ENCODE data around the gene CAPZA1.

CAPZA1 gene

GRCh38 chr1:112678605-112679004 lies 59.0 kb downstream of the CAPZA1 start:
- no peak for DNase-seq

GRCh38 chr1:112685913-112686312 lies 66.3 kb downstream of the CAPZA1 start:
- no peak for DNase-seq

- DNase-seq: no peak
Observed at GRCh38 chr1:112686417-112686816, 66.8 kb downstream of the CAPZA1 start.

GRCh38 chr1:112686835-112687234 lies 67.2 kb downstream of the CAPZA1 start:
- no peak for DNase-seq

- DNase-seq: no peak
Observed at GRCh38 chr1:112687361-112687760, 67.7 kb downstream of the CAPZA1 start.

- DNase-seq: no peak
Observed at GRCh38 chr1:112687785-112688496, 68.3 kb downstream of the CAPZA1 start.

- DNase-seq: peak; percentile 75
Observed at GRCh38 chr1:112688781-112689193, 69.2 kb downstream of the CAPZA1 start.

- DNase-seq: no peak
Observed at GRCh38 chr1:112689196-112689841, 69.7 kb downstream of the CAPZA1 start.

- no peak for DNase-seq
Observed at GRCh38 chr1:112689842-112690237, 70.2 kb downstream of the CAPZA1 start.

- DNase-seq: no peak
Observed at GRCh38 chr1:112692681-112693080, 73.0 kb downstream of the CAPZA1 start.

GRCh38 chr1:112693821-112694220 lies 74.2 kb downstream of the CAPZA1 start:
- DNase-seq: peak; percentile 13

- peak; percentile 17 for DNase-seq
Observed at GRCh38 chr1:112694363-112694929, 74.8 kb downstream of the CAPZA1 start.

GRCh38 chr1:112695276-112695675 lies 75.6 kb downstream of the CAPZA1 start:
- peak; percentile 15 for DNase-seq

GRCh38 chr1:112696578-112697314 lies 77.1 kb downstream of the CAPZA1 start:
- no peak for DNase-seq

GRCh38 chr1:112697781-112698201 lies 78.2 kb downstream of the CAPZA1 start:
- DNase-seq: no peak

GRCh38 chr1:112698366-112699310 lies 79.0 kb downstream of the CAPZA1 start:
- DNase-seq: no peak

GRCh38 chr1:112699425-112700144 lies 80.0 kb downstream of the CAPZA1 start:
- no peak for DNase-seq

GRCh38 chr1:112700290-112701226 lies 80.9 kb downstream of the CAPZA1 start:
- peak; percentile 97 for DNase-seq

GRCh38 chr1:112701227-112702066 lies 81.8 kb downstream of the CAPZA1 start:
- DNase-seq: no peak

- no peak for DNase-seq
Observed at GRCh38 chr1:112702067-112702395, 82.4 kb downstream of the CAPZA1 start.
